Fibroblast of skin of left biceps (primary cell): Measurements from ENCODE around the gene TLX3.

Source experiments
- DNase-seq, 2 experiments: peaks; one replicate each; pipeline ENCODE4 v3.0.0-alpha.2; 2013; ENCODE audit warnings: low read depth in 2 of 2

TLX3 gene

DNA sequence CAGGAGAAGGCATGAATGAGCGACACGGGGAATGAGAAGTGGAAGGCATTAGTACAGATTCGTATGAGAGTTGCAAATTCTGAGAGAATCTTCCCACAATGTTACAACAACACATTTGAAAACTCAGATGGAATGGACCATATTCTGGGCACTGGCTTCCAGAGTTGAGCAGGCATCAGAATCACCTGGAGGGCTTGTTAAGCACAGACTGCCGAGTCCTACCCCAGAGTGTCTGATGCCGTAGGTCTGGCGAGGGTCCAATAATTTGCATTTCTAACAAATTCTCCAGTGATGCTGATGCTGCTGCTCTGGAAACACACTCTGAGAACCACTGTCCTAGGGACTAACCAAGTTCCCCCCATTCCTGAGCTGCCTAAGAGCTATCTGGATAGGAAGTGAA is 2.9 kb upstream of the TLX3 start:
- DNase-seq = no peak

DNA sequence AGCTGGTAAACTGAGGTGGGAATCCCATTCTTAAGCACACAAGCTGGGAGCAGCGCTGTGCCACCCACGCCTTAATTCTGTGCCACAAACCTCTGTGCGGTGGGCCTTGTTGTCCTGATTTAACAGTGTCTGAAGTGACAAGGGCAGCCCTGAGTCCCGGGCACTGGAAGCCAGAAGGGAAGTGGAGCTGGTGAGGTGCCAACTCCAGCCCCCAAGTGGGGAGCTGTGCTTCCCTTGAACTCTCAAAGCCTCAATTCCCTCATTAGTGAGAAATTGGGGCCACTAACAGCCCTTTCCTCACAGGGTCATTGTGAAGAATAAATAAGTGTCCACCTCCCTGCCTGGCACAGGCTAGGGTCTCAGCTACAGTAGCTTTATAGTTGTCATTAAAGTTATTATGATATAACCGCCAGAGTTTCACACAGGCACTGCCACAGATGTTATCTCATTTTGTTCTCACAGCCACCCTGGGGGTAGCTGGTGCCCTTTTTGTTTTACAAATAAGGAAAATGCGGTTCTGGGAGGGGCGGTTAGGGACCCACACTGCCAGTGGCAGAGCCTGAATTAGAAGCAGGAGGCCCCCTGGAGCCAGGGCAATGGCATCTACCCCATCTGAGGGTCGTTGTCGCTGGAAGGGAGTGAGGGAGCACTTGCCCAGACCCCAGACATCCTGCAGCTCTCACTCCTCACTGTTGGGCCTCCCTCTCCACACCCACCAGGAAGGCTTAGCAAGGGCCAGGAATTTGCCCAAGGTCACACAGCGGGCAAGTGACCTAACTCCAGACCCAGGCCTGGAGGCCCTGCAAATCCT is 2.1 kb upstream of the TLX3 start:
- DNase-seq = no peak

DNA sequence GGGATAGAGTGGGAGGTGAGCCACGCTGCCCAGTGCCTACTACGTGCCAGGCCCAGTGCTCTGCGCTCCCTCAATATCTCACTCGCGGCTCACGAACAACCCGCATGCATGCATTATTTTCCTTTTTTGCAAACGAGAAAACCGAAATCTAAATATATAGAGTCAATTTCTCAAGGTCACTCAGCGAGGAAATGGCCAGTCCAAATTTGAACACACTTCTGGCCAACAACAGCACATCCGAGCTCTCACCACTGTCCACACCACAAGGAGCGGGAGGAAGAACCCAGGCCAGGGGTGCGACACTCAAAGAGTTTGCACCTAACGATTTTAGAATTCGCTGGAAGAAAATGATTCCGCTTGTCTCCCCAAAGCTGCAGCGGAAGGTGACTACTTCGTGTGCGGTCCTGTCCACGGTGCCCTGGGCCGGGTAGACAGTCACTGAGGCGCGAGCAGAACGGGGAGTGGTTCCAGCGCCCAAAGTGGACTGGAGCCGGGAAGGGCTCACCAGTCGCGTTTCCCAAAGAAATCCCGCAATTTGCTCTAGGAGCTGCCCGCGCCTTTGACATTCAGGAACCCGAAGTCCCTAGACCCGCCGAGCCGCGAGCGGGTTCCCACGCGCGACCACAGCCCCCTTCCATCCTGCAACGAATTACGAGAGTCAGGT is 1.1 kb upstream of the TLX3 start:
- no peak for DNase-seq

- DNase-seq = no peak
These were observed 496 bp downstream of the TLX3 start for GRCh38 chr5:171309276-171310211.

DNA sequence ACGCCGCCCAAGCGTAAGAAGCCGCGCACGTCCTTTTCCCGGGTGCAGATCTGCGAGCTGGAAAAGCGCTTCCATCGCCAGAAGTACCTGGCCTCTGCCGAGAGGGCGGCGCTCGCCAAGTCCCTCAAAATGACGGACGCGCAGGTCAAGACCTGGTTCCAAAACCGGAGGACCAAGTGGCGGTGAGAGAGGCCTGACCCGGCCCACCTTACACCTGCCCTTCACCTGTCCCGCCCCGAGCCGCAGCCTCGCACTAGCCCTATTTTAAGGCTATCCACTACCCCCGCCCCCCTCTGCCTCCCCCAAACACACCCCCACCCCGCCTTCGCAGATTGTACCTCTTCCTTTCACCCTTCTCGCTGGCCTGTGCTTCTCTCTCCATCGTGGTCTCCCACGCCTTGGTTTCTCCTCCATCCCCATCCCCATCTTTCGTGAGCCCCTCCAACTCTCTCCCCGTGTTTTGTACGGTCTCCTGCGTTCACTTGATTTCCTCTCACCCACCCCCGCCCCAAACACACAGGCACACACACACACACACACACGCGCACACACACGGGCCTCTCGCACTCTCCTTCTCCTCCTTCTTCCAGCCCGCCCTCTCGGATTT is 1.3 kb downstream of the TLX3 start:
- DNase-seq = no peak

- no peak for DNase-seq
These were observed 1.8 kb downstream of the TLX3 start for GRCh38 chr5:171310819-171311321.

DNA sequence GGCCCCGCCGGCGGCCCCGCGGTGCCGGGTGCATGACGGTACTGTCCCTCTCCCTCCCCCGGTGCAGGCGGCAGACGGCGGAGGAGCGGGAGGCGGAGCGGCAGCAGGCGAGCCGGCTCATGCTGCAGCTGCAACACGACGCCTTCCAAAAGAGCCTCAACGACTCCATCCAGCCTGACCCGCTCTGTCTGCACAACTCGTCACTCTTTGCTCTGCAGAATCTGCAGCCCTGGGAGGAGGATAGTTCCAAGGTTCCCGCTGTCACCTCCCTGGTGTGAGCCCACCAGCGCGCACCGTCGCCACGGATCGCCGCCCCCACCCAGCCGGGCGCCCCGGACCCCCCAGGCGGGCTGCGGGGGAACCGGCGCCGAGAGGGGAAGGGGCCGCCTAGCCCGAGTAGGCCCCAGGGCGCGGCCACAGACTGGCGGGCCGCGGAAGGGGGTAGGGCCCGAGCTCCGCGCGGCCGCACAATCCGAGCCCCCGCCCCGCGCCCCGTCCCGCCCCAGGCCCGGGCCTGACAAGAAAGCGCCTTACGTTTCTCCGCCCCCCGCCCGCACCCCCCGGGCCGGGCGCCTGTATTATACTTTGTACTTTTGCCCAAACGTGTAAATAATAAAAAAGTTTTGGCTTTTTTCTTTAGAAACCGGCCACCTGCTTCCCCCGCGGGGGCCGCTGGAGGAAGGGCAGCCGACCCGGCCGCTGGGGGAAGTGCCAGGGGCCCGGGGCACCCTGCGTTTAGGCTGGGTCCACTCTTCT is 2.5 kb downstream of the TLX3 start:
- no peak for DNase-seq

- DNase-seq = no peak
These were observed 3.3 kb downstream of the TLX3 start for GRCh38 chr5:171312129-171312974.

DNA sequence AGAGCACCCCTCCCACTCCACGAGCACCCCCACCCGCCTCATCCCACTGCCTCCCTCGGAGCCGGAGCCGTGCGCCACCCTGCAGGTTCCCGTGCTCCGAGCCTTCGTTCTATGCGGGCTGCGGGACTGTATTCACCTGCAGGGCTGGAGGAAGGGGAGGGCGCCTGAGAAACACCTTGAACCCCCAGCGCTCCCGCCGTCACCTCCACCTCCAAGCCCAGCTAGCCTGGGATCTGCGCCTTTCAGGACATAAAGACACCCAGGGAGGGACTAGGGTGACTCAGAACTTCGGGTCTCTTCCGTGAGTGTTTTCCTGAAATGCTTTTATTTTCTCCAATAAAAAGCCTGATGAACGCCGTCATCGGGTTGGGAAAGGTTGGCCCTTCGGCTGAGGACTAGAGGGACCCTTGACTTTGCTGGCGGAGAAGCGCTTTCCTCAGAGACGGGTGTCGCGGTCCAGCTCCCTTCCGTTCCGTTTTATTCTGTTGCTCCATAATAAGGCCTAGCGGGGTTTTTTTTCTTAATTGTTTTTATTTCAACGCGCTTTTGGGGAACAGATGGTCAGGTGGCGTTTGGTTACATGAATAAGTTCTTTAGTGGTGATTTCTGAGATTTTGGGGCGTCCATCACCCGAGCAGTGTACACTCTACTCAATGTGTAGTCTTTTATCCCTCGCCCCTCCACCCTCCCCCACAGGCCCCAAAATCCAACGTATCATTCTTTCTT is 4.6 kb downstream of the TLX3 start:
- no peak for DNase-seq

DNA sequence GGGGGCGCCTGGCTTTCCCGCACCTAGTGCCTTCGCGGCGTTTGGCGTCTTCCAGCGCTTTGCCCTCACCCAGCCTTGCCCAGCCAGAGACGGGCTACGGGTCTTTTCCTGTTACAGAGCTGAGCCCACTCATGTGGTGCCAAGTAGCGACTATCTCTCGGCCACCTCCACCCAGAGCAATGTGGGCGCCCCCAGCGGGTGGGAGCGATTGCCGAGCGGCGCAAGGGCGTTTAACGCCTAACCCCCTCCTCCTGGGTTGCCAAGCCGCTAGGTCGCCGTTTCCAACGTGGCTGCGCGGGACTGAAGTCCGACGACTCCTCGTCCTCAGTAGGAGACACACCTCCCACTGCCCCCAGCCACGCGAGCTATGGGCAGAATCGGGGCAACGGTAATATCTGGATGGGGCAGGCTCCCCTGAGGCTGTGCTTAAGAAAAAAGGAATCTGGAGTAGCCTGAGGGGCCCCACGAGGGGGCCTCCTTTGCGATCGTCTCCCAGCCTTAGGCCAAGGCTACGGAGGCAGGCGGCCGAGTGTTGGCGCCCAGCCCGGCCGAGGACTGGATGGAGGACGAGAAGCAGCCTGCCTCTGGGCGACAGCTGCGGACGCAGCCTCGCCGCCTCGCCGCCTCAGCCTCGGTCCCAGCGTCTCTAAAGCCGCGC is 5.8 kb downstream of the TLX3 start:
- no peak for DNase-seq

DNA sequence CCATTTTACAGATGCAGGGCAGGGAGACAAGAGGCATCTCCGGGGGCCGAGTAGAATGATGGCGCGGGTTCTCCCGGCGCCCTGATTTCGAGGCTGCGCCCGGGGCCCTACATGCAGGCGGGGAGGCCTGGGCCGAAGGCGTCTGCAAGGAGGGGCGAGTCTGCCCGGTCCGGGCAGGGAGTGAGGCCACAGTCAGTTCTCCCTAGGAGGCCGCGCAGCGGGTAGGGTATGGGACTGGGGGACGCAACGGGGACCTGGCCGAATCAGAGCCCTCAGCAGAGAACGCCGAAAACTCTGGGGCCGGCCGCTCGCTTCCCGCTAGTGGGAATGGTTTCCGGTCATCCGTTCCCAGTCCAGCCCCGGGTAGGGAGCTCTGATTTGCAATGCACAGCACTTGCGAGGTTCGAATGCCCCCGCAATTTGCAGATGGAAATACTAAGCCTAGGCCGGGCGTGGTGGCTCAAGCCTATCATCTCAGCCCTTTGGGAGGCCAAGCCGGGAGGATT is 6.4 kb downstream of the TLX3 start:
- no peak for DNase-seq

DNA sequence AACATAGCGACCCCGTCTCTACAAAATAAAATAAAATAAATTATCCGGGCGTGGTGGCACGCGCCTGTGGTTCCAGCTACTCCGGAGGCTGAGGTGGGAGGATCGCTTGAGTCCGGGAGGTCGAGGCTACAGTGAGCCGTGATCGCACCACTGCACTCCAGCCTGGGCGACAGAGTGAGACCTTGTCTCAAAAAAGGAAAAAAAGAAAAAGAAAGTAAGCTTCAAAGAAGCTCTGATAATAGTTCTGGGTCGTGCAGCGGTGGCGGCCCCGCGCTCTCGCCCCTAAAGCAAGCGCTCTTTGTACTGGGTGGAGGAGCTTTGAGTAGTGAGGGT is 6.8 kb downstream of the TLX3 start:
- no peak for DNase-seq

DNA sequence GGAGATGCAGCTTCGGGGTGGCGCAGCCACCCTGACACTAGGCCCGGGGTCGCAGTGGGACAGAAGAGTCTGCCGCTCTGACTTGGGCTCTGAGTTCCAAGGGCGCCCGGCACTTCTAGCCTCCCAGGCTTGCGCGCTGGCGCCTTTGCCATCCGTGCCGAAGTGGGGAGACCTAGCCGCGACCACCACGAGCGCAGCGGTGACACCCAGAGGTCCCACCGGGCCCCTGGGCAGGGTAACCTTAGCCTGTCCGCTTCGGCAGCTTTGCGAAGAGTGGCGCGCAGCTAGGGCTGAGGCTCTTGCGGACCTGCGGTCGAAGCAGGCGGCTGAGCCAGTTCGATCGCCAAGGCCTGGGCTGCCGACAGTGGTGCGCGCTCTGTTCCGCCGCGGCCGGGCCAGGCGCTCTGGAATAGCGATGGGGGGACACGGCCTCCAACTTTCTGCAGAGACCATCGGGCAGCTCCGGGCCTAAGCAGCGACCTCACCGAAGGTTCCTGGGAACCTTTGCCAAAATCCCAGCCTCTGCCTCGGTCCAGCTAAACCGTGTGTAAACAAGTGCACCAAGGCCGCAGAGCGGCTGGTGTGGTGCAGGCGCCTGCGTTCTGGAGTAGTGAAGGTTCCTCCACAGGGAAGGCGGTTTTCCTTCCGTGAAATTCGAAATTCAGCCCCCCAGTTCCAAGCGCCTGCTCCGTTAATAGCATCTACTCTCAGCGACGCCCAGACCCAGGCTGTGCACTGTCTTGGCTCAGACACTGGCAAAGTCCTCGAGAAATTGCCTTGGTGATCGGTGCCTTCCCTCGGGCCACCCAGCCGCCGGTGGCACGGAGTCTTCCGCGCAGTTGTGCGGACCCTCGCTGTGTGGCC is 7.4 kb downstream of the TLX3 start:
- no peak for DNase-seq

- DNase-seq = no peak
These were observed 8.2 kb downstream of the TLX3 start for GRCh38 chr5:171317230-171317629.

- no peak for DNase-seq
These were observed 9.0 kb downstream of the TLX3 start for GRCh38 chr5:171318026-171318425.

DNA sequence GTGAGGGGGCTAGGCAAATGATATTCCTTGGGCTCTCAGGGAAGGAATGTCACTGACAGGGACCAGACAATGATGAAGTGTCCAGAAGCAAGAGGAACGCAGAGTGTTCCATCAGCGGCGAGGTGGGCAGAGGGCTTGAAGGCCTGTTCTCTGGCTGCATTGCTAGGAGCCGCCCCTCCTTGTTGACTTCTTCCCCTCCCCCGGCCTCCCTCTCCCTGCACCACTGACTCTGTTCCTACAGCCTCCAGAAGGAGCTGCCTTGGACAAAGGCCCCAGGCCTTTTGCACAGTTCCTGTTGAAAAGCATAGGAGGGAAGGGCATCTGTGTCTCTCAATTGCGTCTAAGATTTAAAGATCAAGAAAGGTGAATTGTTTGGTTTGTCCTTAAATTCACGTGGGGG is 12.4 kb downstream of the TLX3 start:
- DNase-seq = no peak

GRCh38 chr5:171322527-171322926 is 13.5 kb downstream of the TLX3 start:
- no peak for DNase-seq

GRCh38 chr5:171323007-171323406 is 14.0 kb downstream of the TLX3 start:
- DNase-seq = no peak
